ENCODE measurements around the gene DUS3L. TPM values are rescaled to one million over a fixed set of nuclear protein-coding genes. Genes with fewer than 3 reads are reported as not detected.

DUS3L gene
- total RNA-seq, 1 experiment from 2014 or later, result 54.1 TPM

- peaks cover 10% of the 10 kb centered on the region; the same call in 1 of the 2 replicates for H3K27me3 ChIP-seq
- H3K36me3 ChIP-seq, result no peaks in the 10 kb centered on the region
- no peaks in the 10 kb centered on the region for H3K9me3 ChIP-seq
- H3K4me3 ChIP-seq, result no peak overlapping the region
- DNase-seq, result no peak
These were observed 15.1 kb upstream of the DUS3L start for GRCh38 chr19:5806133-5806489.

GRCh38 chr19:5805462-5806132 lies 14.6 kb upstream of the DUS3L start:
- Histone ChIP-seq H3K9me3 (no peaks in the 10 kb centered on the region), H3K27me3 (peaks cover 10% of the 10 kb centered on the region; the same call in 1 of the 2 replicates), H3K36me3 (no peaks in the 10 kb centered on the region), H3K4me3 (no peak overlapping the region)
- peak; percentile 50 for DNase-seq

- no peaks in the 10 kb centered on the region for H3K36me3 ChIP-seq
- peak within 1 kb of the TSS; percentile 24 for H3K4me3 ChIP-seq
- no peak for DNase-seq
- no peaks in the 10 kb centered on the region for H3K9me3 ChIP-seq
- H3K27me3 ChIP-seq, result peaks cover 10% of the 10 kb centered on the region; the same call in 1 of the 2 replicates
These were observed 13.8 kb upstream of the DUS3L start, which contains the start of gene NRTN for GRCh38 chr19:5804516-5805461. Gene NRTN, plus strand, starts transcription at chr19:5805067. Its CDS starts 19,099 bp downstream, at chr19:5824166.

GRCh38 chr19:5803752-5804515 lies 13.0 kb upstream of the DUS3L start:
- Histone ChIP-seq H3K4me3 (peak overlapping the region; percentile 24), H3K9me3 (no peaks in the 10 kb centered on the region), H3K36me3 (no peaks in the 10 kb centered on the region), H3K27me3 (peaks cover 10% of the 10 kb centered on the region; the same call in 1 of the 2 replicates)
- peak; percentile 83 for DNase-seq

GRCh38 chr19:5803441-5803751 lies 12.4 kb upstream of the DUS3L start:
- H3K27me3 ChIP-seq, result peaks cover 10% of the 10 kb centered on the region; the same call in 1 of the 2 replicates
- no peak for DNase-seq
- H3K9me3 ChIP-seq, result no peaks in the 10 kb centered on the region
- H3K36me3 ChIP-seq, result no peaks in the 10 kb centered on the region
- no peak overlapping the region; the same call in 1 of the 2 replicates for H3K4me3 ChIP-seq

GRCh38 chr19:5801796-5802619 lies 11.0 kb upstream of the DUS3L start:
- no peaks in the 10 kb centered on the region for H3K36me3 ChIP-seq
- H3K27me3 ChIP-seq, result peaks cover 10% of the 10 kb centered on the region; the same call in 1 of the 2 replicates
- no peak for DNase-seq

DNA sequence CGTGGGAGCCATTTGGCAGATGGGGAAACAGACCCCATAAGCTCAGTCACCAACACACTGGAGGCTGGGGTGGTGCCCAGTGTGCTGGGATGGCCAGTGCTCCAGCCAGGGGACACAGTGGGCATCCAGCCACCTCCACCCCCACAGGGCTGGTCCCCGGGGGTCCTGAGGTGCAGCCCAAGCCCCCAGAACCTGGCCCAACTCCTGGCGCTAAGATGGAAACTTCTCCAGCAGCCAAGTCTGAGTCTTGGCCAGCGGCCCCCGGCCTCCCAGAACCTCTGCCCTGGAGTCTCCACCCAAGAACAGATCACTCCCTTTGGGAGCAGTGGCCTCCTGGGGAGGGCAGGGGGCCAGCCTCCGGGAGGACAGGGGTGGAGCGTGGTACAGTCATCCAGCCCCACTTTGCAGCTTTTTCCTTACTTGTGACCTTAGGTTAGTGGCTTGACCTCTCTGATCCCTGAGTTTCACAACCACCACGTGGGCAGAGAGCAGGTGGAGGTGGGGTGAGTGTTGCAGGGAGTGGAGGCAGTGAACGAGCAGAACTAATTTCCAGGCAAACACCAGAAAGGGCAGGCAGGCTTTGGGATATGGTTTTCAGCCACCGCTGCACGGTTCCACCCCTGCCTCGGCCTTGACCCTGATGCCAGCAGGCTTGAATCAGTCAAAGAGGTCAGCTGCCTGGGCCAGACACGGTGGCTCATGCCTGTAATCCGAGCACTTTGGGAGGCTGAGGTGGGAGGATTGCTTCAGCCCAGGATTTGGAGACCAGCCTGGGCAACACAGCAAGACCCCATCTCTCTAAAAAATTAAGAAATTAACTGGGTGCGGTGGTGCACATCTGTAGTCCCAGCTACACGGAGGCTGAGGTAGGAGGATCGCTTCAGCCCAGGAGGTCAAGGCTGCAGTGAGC lies 9.7 kb upstream of the DUS3L start:
- H3K27me3 ChIP-seq, result peaks cover 7% of the 10 kb centered on the region; the same call in 1 of the 2 replicates

More at GRCh38 chr19:5801796-5802619, 11.0 kb upstream of the DUS3L start:
- Histone ChIP-seq H3K4me3 (no peak overlapping the region), H3K9me3 (no peaks in the 10 kb centered on the region)

GRCh38 chr19:5799247-5800241 lies 8.6 kb upstream of the DUS3L start:
- Histone ChIP-seq H3K27me3 (peaks cover 5% of the 10 kb centered on the region; the same call in 1 of the 2 replicates), H3K36me3 (no peaks in the 10 kb centered on the region), H3K4me3 (no peak overlapping the region), H3K9me3 (no peaks in the 10 kb centered on the region)
- DNase-seq, result no peak

More for the DNA sequence above, 9.7 kb upstream of the DUS3L start:
- no peak for DNase-seq
- H3K36me3 ChIP-seq, result no peaks in the 10 kb centered on the region
- H3K9me3 ChIP-seq, result no peaks in the 10 kb centered on the region
- H3K4me3 ChIP-seq, result no peak overlapping the region

GRCh38 chr19:5798244-5798643 lies 7.3 kb upstream of the DUS3L start:
- no peaks in the 10 kb centered on the region for H3K36me3 ChIP-seq
- no peak overlapping the region for H3K4me3 ChIP-seq
- H3K9me3 ChIP-seq, result no peaks in the 10 kb centered on the region
- DNase-seq, result no peak
- no peaks in the 10 kb centered on the region for H3K27me3 ChIP-seq

- Histone ChIP-seq H3K36me3 (peaks cover 3% of the 10 kb centered on the region), H3K27me3 (no peaks in the 10 kb centered on the region), H3K9me3 (no peaks in the 10 kb centered on the region), H3K4me3 (no peak overlapping the region)
- no peak for DNase-seq
These were observed 4.5 kb upstream of the DUS3L start for GRCh38 chr19:5795382-5795919.

DNA sequence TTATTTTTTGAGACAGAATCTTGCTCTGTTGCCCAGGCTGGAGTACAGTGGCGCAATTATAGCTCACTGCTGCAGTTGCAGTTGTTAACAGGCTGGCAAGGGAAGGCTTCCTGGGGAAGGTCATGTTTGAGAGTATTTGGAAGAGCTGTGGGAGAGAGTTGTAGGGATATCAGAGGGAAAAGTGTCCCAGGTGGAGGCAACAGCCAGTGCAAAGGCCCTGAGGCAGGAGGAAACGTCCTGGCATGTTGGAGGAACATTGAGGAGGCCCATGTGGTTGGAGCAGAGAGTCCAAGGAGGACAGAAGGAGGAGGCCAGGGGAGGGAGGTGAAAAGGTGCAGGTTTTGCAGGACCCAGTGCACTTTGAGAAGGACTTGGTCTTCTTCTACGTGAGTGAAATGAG lies 2.2 kb upstream of the DUS3L start:
- Histone ChIP-seq H3K9me3 (no peaks in the 10 kb centered on the region), H3K27me3 (no peaks in the 10 kb centered on the region), H3K36me3 (peaks cover 20% of the 10 kb centered on the region), H3K4me3 (no peak overlapping the region)
- no peak for DNase-seq

- Histone ChIP-seq H3K9me3 (no peaks in the 10 kb centered on the region), H3K36me3 (peaks cover 27% of the 10 kb centered on the region), H3K4me3 (no peak overlapping the region), H3K27me3 (no peaks in the 10 kb centered on the region)
- DNase-seq, result no peak
These were observed 1.3 kb upstream of the DUS3L start for GRCh38 chr19:5792224-5792623.

DNA sequence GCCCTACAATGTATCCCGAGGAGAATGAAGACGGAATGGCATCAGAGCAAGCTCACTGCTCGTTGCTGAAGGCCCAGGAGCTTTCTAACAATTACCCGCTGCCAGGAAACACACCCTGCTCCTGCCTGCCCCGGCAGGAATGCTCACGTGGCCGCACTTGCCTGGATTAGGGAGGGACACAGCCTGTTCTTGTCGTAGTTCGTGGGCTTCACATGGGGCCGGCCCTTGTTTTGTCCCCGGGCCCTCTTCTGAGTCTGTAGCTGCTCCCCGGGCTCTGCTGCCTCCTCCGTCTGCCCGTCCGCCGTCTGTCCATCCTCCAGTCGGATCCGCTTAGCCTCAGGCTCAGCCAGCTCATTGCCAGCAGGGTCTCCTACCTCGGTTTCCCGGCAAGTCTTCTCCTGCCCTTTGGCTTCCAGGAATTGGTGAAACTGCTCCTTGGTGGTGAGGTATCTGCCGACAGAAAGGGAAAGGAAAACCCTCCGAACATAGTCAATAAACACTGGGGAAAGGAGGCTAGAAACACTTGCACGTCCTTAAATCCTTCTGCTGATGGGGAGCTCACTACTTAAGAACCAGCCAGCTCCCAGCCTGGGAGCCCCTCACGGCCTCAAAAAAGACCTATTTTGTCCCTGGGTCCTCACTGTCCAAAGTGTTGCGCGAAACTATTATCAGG lies 941 bp downstream of the DUS3L start:
- H3K4me3 ChIP-seq, result peak overlapping the region; percentile 97
- H3K9me3 ChIP-seq, result no peaks in the 10 kb centered on the region
- H3K36me3 ChIP-seq, result peaks cover 32% of the 10 kb centered on the region
- no peaks in the 10 kb centered on the region for H3K27me3 ChIP-seq
- no peak for DNase-seq
